ENCODE measurements around the gene SRGAP2B. TPM values are rescaled to one million over a fixed set of nuclear protein-coding genes. Genes with fewer than 3 reads are reported as not detected.
"Not testable (repeated sequence)": the region's sequence is repeated elsewhere in the genome, so short reads cannot be mapped to it uniquely, and the experiment has no call there.

The SRGAP2B gene
- 10 to 100 TPM; 11.8 to 44.6 (median 20.3) TPM for total RNA-seq

DNA sequence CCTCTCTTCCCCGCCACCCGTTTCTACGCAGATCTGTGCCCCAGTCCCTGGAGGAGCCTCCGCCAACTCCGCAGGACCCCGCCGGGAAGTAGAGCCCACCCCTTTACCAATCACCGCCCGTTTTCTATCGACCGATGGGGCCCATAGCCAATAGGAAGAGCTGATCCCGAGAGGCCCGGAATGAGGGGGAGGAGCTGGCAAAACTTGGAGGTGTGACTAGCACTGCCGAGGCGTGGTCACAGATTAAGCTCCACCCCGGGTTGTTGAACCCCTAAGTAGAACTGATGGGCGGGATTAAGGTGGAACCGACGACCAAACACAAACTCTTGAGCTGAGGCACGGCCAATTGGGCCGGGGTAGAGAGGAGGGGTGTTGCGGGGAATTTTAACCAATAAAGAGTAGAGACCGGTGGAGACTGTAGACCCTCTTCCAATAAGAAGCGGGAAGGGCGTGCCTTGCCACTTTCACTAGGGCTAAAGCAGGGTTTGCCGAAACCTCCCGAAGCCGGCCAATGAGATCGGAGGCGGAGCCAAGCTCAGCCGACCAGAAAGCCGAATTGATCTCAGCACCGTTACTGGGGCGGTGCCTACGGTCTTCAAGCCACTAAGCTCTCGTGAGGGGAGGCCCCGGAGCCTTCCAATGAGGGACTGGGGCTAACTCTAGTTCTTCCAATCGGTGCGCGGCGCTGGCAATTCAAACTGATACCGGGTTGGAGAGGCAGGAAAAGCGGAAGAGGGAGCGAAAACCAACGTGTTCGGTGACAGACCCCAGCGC lies at the start of gene SRGAP2B, which contains the start of gene FAM72D:
SRGAP2B (minus strand) TSS at position 45 of the 774 bp plus-strand sequence. CDS start 2,427 bp downstream, outside the sequence.
FAM72D (plus strand) TSS at position 691 of the 774 bp plus-strand sequence. CDS start 874 bp downstream, outside the sequence.
- H3K36me3 ChIP-seq; H3K9me3 ChIP-seq; H3K27me3 ChIP-seq; H3K4me1 ChIP-seq; DNase-seq (ENCODE audit: extremely low spot score); intact Hi-C loops (cut with DNase I): not testable (repeated sequence)
- peak within 1 kb of the TSS; percentile 73 to 77 (median 76) for H3K27ac ChIP-seq (replicated peaks in 1 of 4)
- peak within 1 kb of the TSS; percentile 36 to 60 (median 52) for H3K4me3 ChIP-seq
- WGBS = no CpG with 5 or more reads among the region's 47 CpGs

DNA sequence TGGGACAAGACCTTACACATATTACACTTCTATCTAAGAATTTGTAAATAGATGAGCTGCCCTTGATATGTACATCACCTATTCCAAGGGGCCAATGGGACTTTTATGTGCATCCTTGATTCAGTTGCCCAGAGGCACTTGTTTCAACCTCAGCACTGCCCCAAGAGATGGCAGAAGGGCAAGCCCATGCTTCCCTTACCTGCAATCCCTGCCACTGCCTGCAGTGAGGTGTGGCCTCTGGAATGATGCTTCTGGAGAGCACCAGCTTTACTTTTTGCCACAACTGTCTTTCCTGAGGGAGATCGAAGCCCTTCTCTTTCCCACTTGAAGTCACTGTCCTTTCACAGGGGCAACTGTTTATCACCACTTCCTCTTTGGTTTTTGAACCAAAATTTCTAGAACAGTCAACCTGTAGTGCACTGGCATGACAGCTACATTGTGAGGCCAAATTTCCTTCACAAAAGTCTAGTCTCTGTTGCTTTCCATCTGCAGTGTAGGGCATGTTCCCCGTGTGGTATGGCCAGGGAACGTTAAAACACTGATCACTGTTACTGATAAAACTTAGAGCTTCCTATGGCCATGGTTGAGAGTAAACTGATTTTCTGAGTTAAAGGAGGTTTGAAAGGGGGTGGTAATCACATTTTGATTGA lies 49.3 kb upstream of the SRGAP2B start:
- intact Hi-C loops (cut with DNase I); H3K4me1 ChIP-seq; H3K27me3 ChIP-seq; H3K36me3 ChIP-seq; H3K27ac ChIP-seq (replicated peaks in 1 of 4); DNase-seq (ENCODE audit: extremely low spot score); H3K4me3 ChIP-seq; H3K9me3 ChIP-seq: not testable (repeated sequence)
- 61% methylated on average over 2 of the region's 3 CpGs for WGBS

DNA sequence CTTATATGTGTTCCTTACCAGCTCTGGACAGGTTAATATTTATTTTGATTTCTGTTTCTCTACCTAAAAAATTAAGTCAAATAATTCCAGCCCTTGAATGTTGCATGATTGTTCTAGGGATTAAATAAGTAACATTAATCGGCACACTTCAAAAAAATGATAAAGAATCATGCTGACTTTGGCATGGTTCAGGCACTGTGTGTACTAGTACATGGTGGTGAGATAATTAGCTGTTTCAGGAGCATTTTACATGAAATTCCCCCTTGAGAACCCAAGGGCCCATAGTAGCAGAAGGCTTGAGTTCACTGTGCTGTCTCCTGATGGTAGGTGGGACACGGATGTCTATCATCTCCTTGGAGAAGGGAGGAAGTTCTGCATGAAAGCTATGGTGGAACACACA lies 45.4 kb upstream of the SRGAP2B start:
- H3K4me1 ChIP-seq; H3K27me3 ChIP-seq; H3K9me3 ChIP-seq; intact Hi-C loops (cut with DNase I); DNase-seq (ENCODE audit: extremely low spot score); H3K27ac ChIP-seq (replicated peaks in 1 of 4); H3K4me3 ChIP-seq; H3K36me3 ChIP-seq: not testable (repeated sequence)
- WGBS = no CpG with 5 or more reads among the region's 2 CpGs

DNA sequence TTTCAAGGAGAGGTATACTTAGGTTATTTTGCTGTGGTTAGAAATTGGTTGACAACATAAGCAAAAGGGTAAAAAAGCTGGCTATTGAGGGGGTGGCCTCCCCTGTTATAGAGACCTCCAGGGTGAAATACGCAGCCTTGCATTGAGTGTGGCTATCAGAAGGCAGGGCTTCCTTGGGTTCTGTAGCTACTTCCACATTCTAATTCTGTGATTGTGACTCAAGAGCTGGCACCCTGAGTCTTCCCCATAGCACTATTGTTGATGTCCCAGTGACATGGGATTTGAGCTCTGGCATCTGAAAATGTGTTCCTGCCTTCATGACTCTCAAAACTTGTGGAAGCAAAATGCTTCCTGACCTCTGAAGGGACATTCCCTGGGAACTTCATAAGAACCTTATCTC lies 39.3 kb upstream of the SRGAP2B start:
- intact Hi-C loops (cut with DNase I); H3K9me3 ChIP-seq; H3K36me3 ChIP-seq; H3K4me3 ChIP-seq; H3K27me3 ChIP-seq; H3K27ac ChIP-seq (replicated peaks in 1 of 4); H3K4me1 ChIP-seq; DNase-seq (ENCODE audit: extremely low spot score): not testable (repeated sequence)
- no CpG with 5 or more reads among the region's 1 CpG for WGBS

DNA sequence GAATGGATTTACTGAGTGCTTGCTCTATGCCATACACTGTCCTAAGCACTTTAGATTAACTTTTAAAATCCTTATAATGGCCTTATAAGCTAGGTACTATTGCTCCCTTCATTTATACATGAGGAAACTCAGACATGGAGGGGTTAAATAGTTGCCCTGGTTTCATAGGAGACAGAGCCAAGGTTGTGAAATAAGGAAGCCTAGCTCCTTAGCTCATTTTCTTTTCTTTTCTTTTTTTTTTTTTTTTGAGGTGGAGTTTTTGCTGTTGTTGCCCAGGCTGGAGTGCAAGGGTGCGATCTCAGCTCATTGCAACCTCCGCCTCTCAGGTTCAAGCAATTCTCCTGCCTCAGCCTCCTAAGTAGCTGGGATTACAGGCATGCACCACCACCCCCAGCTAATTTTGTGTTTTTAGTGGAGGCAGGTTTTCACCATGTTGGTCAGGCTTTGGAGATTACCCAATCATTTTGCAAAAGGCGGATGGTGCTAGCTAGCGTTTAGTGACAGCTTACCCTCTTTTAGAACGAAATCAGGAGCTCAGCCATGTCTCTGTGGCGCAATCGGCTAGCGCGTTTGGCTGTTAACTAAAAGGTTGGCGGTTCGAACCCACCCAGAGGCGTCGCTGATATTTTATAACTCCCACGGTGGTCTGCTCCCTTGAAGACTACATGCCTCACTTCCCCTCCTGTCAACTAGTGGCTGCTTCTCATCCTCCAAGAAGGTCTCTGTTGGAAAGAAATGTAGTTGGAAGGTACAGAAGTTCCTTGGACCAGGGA lies 33.8 kb upstream of the SRGAP2B start:
- H3K27me3 ChIP-seq; H3K27ac ChIP-seq (replicated peaks in 1 of 4); H3K4me3 ChIP-seq; H3K4me1 ChIP-seq; H3K9me3 ChIP-seq; H3K36me3 ChIP-seq; intact Hi-C loops (cut with DNase I): not testable (repeated sequence)
- WGBS = 47% methylated on average over 12 of the region's 14 CpGs
- DNase-seq (ENCODE audit: extremely low spot score) = peak; percentile 8

DNA sequence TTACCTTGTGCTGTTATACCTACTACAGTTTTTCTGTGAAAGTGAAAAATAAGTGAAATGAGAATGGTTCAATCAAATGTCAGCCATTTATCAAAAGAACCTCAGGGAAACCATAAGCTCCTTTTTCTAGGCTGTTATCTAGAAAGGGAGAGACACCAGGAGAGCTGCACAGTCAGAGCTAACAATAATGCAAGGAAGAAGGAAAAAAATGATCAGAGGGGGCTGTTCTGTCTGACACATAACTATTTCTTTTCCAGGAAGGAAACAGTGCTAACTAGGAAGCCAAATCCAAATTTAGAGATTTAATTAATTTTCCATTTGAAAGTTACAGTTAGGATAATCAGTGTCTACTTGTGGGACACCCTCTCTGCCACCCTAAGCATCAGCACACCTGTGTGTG lies 32.0 kb upstream of the SRGAP2B start:
- intact Hi-C loops (cut with DNase I); H3K4me3 ChIP-seq; H3K9me3 ChIP-seq; H3K4me1 ChIP-seq; H3K27ac ChIP-seq (replicated peaks in 1 of 4); H3K27me3 ChIP-seq; H3K36me3 ChIP-seq; DNase-seq (ENCODE audit: extremely low spot score): not testable (repeated sequence)

DNA sequence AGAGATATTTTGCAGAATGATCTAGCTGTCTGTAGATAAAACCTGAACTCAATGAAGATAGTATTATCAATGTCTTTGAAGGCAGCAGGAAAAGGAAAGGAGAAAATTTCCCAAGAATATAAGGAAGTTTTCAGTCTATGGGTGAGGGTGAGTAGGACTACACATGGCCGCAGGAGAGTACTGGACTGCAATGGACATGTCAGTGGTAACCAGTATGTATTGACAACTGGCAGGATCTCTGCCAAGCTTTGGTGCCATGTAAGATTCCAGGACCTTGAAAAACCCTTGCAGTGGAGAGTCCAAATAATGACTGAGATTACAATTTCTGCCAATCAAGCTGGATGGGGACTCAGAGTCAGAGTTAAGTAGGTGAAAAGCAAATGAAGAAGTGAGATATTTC lies 30.0 kb upstream of the SRGAP2B start:
- H3K4me1 ChIP-seq; DNase-seq (ENCODE audit: extremely low spot score); H3K36me3 ChIP-seq; H3K4me3 ChIP-seq; H3K27me3 ChIP-seq; H3K27ac ChIP-seq (replicated peaks in 1 of 4); intact Hi-C loops (cut with DNase I); H3K9me3 ChIP-seq: not testable (repeated sequence)
- WGBS = no CpG with 5 or more reads among the region's 1 CpG

DNA sequence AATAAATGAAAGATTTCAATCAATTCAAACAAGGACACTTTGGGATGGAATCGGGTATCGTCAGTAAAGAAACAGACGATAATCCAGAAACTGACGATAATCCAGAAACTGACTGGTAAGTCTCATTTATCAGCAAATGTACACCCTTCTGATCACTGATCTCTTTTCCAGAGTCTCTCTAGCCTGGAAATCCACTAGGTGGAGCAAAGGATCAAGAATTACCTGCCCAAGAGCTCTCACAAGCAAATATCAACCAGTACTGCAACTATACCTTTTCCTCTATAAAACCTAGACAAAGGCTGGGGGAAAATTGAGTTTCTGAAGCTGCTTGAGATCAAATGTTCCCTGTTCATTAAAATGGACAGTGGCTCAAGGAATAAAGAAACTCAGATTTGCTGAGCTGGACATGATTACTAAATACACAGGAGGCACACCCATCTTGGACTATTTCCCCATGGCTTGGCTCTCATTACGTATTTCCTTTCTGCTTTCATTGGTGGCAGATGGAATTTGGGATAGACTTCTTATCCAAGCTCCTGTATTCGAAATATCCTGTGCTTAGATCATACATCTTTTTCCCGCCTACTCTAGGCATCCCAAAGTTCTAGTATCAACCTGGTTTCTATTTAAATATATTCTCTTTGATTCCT lies 29.0 kb upstream of the SRGAP2B start:
- H3K27ac ChIP-seq (replicated peaks in 1 of 4); H3K36me3 ChIP-seq; DNase-seq (ENCODE audit: extremely low spot score); H3K27me3 ChIP-seq; intact Hi-C loops (cut with DNase I); H3K9me3 ChIP-seq; H3K4me3 ChIP-seq; H3K4me1 ChIP-seq: not testable (repeated sequence)
- WGBS = no CpG with 5 or more reads among the region's 7 CpGs

DNA sequence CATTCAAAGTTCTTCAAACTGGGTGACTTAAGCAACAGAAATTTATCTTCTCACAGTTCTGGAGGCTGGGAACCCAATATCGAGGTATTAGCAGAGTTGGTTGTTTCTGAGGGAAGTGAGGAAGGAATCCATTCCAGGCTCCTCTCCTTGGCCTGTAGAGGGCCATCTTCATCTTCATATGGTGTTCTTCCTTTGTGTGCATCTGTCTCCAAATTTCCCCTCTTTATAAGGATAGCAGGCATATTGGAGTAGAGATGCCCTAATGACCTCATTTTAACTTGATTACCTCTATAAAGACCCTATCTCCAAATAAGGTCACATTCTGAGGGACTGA lies 27.9 kb upstream of the SRGAP2B start:
- WGBS = no CpG with 5 or more reads among the region's 1 CpG
- H3K36me3 ChIP-seq; intact Hi-C loops (cut with DNase I); H3K27ac ChIP-seq (replicated peaks in 1 of 4); H3K4me1 ChIP-seq; H3K9me3 ChIP-seq; DNase-seq (ENCODE audit: extremely low spot score); H3K27me3 ChIP-seq; H3K4me3 ChIP-seq: not testable (repeated sequence)

DNA sequence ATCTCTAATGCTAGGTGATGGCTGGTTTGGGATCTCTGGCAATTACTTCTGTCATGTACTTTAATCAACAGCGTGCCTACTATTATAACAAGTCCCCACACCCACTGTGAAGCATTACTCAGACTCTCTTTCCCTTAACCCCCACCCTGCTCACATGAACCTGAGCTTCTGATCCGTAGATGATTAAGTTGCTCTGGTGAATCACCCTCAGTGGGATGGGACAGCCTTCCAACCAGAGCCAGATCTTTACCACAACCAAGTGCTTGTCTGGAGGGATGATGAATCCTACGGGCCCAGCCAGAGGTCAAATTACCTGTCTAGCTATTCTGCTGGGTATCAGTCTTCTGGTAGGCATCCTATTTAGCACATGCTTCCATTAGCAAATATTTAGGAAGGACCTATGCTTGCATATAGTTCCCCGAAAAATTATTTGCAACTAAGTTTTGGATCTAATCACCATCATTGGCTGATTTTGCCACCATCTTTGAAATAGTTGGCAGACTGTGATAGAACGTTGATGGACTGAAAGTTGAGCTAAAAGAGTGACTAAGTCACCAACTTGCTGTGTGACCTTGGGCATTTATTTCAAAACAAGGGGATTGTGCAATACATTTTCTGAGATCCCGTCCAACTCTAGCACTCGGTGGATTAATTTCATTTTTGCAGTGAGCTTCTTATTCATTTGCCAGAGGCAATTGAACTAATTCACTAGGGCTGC lies 27.4 kb upstream of the SRGAP2B start:
- DNase-seq (ENCODE audit: extremely low spot score); H3K9me3 ChIP-seq; H3K4me1 ChIP-seq; H3K27me3 ChIP-seq; H3K36me3 ChIP-seq; intact Hi-C loops (cut with DNase I); H3K4me3 ChIP-seq; H3K27ac ChIP-seq (replicated peaks in 1 of 4): not testable (repeated sequence)
- no CpG with 5 or more reads among the region's 7 CpGs for WGBS

DNA sequence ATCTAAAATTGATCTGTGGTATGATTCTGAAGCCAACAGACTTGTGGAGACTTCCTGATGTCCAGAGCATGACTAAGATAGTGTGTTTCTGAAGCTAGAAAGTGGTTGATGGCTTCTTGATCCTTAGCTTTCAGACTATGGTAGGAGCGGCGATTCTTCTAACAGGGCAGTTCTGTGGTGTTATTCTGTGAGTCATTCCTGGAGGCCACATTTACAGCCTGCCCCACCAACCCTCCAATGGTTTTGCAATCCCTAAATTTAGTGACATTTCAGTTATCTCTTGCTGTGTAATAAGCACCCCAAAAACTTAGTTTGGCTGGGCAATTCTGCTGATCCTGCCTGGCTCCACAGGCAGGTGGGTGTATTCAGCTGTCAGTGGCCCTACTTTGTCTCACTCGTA lies 24.7 kb upstream of the SRGAP2B start:
- H3K27me3 ChIP-seq; H3K4me1 ChIP-seq; intact Hi-C loops (cut with DNase I); H3K36me3 ChIP-seq; H3K27ac ChIP-seq (replicated peaks in 1 of 4); H3K4me3 ChIP-seq; DNase-seq (ENCODE audit: extremely low spot score); H3K9me3 ChIP-seq: not testable (repeated sequence)
- WGBS = no CpG with 5 or more reads among the region's 3 CpGs

Measured in esophagus muscularis mucosa (tissue), 4 donors.